Esophagus squamous epithelium (tissue), 5 donors: ENCODE measurements around the gene ACAA1. TPM values are rescaled to one million over a fixed set of nuclear protein-coding genes. Genes with fewer than 3 reads are reported as not detected.

ENCODE experiments used
- DNase-seq: peaks from one replicate; lab custom pipeline; 2025; lab: John Stamatoyannopoulos, UW
- H3K27ac ChIP-seq, 4 donors: fragments of 200-600 bp; sonication (generic); one replicate each; pipeline ENCODE4 v1.5.1; 2016 to 2019; ENCODE audit warnings: mild to moderate bottlenecking in 1 of 4
- H3K27me3 ChIP-seq, 4 donors: fragments of 200-600 bp; sonication (generic); 1 replicate in 3 of 4; 2 replicates in 1 of 4; pipeline versions ENCODE4 v1.5.1 to v1.6.0; 2017 to 2021; ENCODE audit warnings: antibody characterized with exemption in 1 of 4
- H3K36me3 ChIP-seq, 3 donors: fragments of 200-600 bp; sonication (generic); one replicate each; pipeline ENCODE4 v1.5.1; 2016 to 2019
- H3K4me1 ChIP-seq, 3 donors: fragments of 200-600 bp; sonication (generic); one replicate each; pipeline ENCODE4 v1.5.1; 2017 to 2019
- H3K4me3 ChIP-seq, 4 donors: fragments of 200-600 bp; sonication (generic); 1 replicate in 3 of 4; 2 replicates in 1 of 4; pipeline ENCODE4 v1.5.1; 2016 to 2019; ENCODE audit warnings: mild to moderate bottlenecking in 2 of 4, moderate library complexity in 1 of 4
- H3K9me3 ChIP-seq, 3 donors: fragments of 200-600 bp; sonication (generic); one replicate each; pipeline ENCODE4 v1.5.1; 2016 to 2019
- CTCF ChIP-seq, 6 experiments: fragments of 450-650 bp in 4 of 6; fragments of 200-600 bp in 2 of 6; sonication (generic) in 2 of 6; IDR thresholded peaks; one replicate each; pipeline ENCODE4 v1.5.1; 2016 to 2019; ENCODE audit warnings: antibody characterized with exemption in 6 of 6, mild to moderate bottlenecking in 4 of 6, moderate library complexity in 4 of 6
- POLR2A ChIP-seq, 4 donors: fragments of 450-650 bp; IDR thresholded peaks; one replicate each; pipeline ENCODE4 v1.6.1; 2017; ENCODE audit warnings: antibody characterized with exemption in 4 of 4, mild to moderate bottlenecking in 4 of 4, moderate library complexity in 3 of 4
- WGBS, 2 donors: methylation state at CpG; one replicate each; pipeline ENCODE4 v1.1.5; 2018; 5-methylcytosine and 5-hydroxymethylcytosine counted together
- intact Hi-C: fragments of 100-400 bp; cut with DNase I; formaldehyde crosslinking; loops from one replicate; pipeline ENCODE4 v1.15.0; 2022
- total RNA-seq, 4 donors: library from RNA; depleted of rRNA; stranded (reverse); fragments of >200 nt; gene quantifications; one replicate each; pipeline ENCODE4 v1.1.0, GENCODE V29; 2016
- donor health status: DM: yes; HTN: yes; CAD: no.

Gene ACAA1
- total RNA-seq, 4 donors from 2014 or later: 63.5 to 75.2 (median 68.7) TPM

GRCh38 chr3:38105525-38105924 lies 31.4 kb downstream of the ACAA1 start:
- Histone ChIP-seq H3K27me3 (no peaks in the 10 kb centered on the region), H3K4me3 (no peak overlapping the region), H3K27ac (no peak overlapping the region), H3K4me1 (peaks cover 0 to 17% (median 5%) of the 10 kb centered on the region in 3 donors), H3K36me3 (no peaks in the 10 kb centered on the region), H3K9me3 (no peaks in the 10 kb centered on the region)
- 58 to 74% methylated on average over 1 of the region's 1 CpG for WGBS, 2 donors
- intact Hi-C loops: no loop called here
- no peak for DNase-seq
- TF ChIP-seq POLR2A (IDR thresholded peaks at IDR 0.05) (no peak), CTCF (IDR thresholded peaks at IDR 0.05) (no peak)

- Histone ChIP-seq H3K27ac (no peak overlapping the region), H3K9me3 (no peaks in the 10 kb centered on the region), H3K27me3 (peaks cover 0 to 8% (median 0%) of the 10 kb centered on the region in 4 donors), H3K4me1 (peaks cover 0 to 17% (median 5%) of the 10 kb centered on the region in 3 donors), H3K36me3 (no peaks in the 10 kb centered on the region), H3K4me3 (no peak overlapping the region)
- DNase-seq: no peak
- WGBS, 2 donors: 26 to 33% methylated on average over 1 of the region's 1 CpG
- TF ChIP-seq CTCF (IDR thresholded peaks at IDR 0.05) (no peak), POLR2A (IDR thresholded peaks at IDR 0.05) (no peak)
- intact Hi-C loops: no loop called here
Measured at GRCh38 chr3:38102444-38102814, 34.5 kb downstream of the ACAA1 start.

GRCh38 chr3:38101811-38102443 lies 35.0 kb downstream of the ACAA1 start:
- WGBS, 2 donors: 59 to 62% methylated on average over 6 of the region's 6 CpGs

GRCh38 chr3:38100498-38100897 lies 36.4 kb downstream of the ACAA1 start:
- Histone ChIP-seq H3K4me1 (peaks cover 0 to 5% (median 4%) of the 10 kb centered on the region in 3 donors), H3K4me3 (no peak overlapping the region), H3K36me3 (no peaks in the 10 kb centered on the region), H3K27ac (no peak overlapping the region), H3K9me3 (no peaks in the 10 kb centered on the region), H3K27me3 (peaks cover 0 to 8% (median 0%) of the 10 kb centered on the region in 4 donors)
- DNase-seq: no peak
- intact Hi-C loops: no loop called here
- 84 to 95% methylated on average over 3 of the region's 3 CpGs for WGBS, 2 donors
- TF ChIP-seq CTCF (IDR thresholded peaks at IDR 0.05) (no peak), POLR2A (IDR thresholded peaks at IDR 0.05) (no peak)

More at GRCh38 chr3:38101811-38102443, 35.0 kb downstream of the ACAA1 start:
- Histone ChIP-seq H3K4me3 (no peak overlapping the region), H3K4me1 (peaks cover 0 to 12% (median 5%) of the 10 kb centered on the region in 3 donors), H3K27me3 (peaks cover 0 to 8% (median 0%) of the 10 kb centered on the region in 4 donors), H3K9me3 (no peaks in the 10 kb centered on the region), H3K27ac (no peak overlapping the region), H3K36me3 (no peaks in the 10 kb centered on the region)
- intact Hi-C loops: no loop called here
- DNase-seq: no peak
- TF ChIP-seq POLR2A (IDR thresholded peaks at IDR 0.05) (no peak), CTCF (IDR thresholded peaks at IDR 0.05) (no peak)

- no peak for DNase-seq
- TF ChIP-seq POLR2A (IDR thresholded peaks at IDR 0.05) (no peak), CTCF (IDR thresholded peaks at IDR 0.05) (no peak)
- Histone ChIP-seq H3K4me3 (no peak overlapping the region), H3K27ac (no peak overlapping the region), H3K9me3 (no peaks in the 10 kb centered on the region), H3K36me3 (no peaks in the 10 kb centered on the region), H3K4me1 (peaks cover 0 to 5% (median 4%) of the 10 kb centered on the region in 3 donors), H3K27me3 (peaks cover 0 to 8% (median 0%) of the 10 kb centered on the region in 4 donors)
- intact Hi-C loops: no loop called here
- WGBS, 2 donors: 50 to 60% methylated on average over 2 of the region's 5 CpGs
Measured at GRCh38 chr3:38099518-38099917, 37.4 kb downstream of the ACAA1 start.
